WERI-Rb-1 (cell line): ENCODE results near the gene MLH3.

Source experiments
- DNase-seq: peaks from one replicate; pipeline ENCODE4 v3.0.0-alpha.2; 2020
- H3K27ac ChIP-seq: fragments of 250-450 bp; sonication (Bioruptor Pico); 2 replicates; pipeline ENCODE4 v1.5.1; 2020; ENCODE audit warnings: mild to moderate bottlenecking, moderate library complexity
- H3K27me3 ChIP-seq: fragments of 250-450 bp; sonication (Bioruptor Pico); 2 replicates; pipeline ENCODE4 v1.5.1; 2021; ENCODE audit warnings: mild to moderate bottlenecking, low read depth, moderate library complexity; ENCODE audit not compliant: insufficient read depth, severe bottlenecking
- H3K36me3 ChIP-seq: fragments of 250-450 bp; sonication (Bioruptor Pico); 2 replicates; pipeline ENCODE4 v1.5.1; 2020; ENCODE audit warnings: mild to moderate bottlenecking, moderate library complexity
- H3K4me3 ChIP-seq: 2 replicates; pipeline ENCODE4 v1.5.1; 2011; ENCODE audit warnings: low read depth, mild to moderate bottlenecking, control low read depth, low read length
- H3K9me3 ChIP-seq: fragments of 250-450 bp; sonication (Bioruptor Pico); 2 replicates; pipeline ENCODE4 v1.5.1; 2021; ENCODE audit warnings: mild to moderate bottlenecking, moderate library complexity; ENCODE audit not compliant: severe bottlenecking
- TF ChIP-seq, protein P1 (sequence below): IDR thresholded peaks from 2 replicates; pipeline ENCODE4 v1.5.1; 2011; ENCODE audit warnings: low read depth, mild to moderate bottlenecking, control low read depth, inconsistent platforms, low read length

Gene MLH3

DNA sequence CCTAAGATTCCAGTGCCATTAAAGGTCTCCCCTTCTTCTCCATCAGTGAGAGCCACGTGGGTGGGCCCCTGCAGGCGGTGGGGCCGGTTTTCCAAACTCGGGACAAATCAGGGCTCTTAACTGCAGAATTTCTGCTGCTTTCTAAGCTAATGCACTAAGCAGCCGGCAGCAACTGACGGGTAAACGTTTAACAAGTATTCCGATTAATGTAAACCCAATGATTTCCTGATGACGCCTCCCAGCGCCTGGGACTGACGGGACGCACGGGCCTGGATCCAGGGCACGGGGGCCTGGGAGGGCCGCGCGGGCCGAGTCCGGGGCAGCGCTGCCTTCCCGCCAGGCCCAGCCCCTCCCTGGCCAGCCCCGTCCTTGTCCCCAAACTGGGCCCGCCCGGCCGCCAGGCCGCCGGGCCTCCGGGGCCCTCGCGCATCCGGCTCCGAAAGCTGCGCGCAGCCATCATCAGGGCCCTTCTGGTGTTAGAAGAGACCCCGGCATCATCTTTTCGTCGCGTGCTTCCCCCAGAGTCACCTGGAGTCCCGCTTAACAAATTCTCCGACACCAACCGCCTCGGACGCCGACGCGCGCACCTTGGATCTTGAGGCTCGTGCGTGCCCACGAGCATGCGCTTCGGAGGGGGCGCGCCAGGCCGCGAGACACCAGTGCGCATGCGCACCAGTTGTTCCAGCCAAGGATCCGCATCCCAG lies at the start of gene MLH3:
MLH3 (minus strand) TSS at position 616 of the 704 bp plus-strand sequence. CDS start 1,812 bp downstream, outside the sequence.
- peak within 1 kb of the TSS; percentile 59 for H3K4me3 ChIP-seq
- peak within 1 kb of the TSS; percentile 78 for H3K27ac ChIP-seq
- H3K9me3 ChIP-seq, result no peaks in the 10 kb centered on the region
- H3K36me3 ChIP-seq, result peaks cover 15% of the 10 kb centered on the region
- TF ChIP-seq, protein P1, sequence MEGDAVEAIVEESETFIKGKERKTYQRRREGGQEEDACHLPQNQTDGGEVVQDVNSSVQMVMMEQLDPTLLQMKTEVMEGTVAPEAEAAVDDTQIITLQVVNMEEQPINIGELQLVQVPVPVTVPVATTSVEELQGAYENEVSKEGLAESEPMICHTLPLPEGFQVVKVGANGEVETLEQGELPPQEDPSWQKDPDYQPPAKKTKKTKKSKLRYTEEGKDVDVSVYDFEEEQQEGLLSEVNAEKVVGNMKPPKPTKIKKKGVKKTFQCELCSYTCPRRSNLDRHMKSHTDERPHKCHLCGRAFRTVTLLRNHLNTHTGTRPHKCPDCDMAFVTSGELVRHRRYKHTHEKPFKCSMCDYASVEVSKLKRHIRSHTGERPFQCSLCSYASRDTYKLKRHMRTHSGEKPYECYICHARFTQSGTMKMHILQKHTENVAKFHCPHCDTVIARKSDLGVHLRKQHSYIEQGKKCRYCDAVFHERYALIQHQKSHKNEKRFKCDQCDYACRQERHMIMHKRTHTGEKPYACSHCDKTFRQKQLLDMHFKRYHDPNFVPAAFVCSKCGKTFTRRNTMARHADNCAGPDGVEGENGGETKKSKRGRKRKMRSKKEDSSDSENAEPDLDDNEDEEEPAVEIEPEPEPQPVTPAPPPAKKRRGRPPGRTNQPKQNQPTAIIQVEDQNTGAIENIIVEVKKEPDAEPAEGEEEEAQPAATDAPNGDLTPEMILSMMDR, result no peak
- H3K27me3 ChIP-seq, result no peaks in the 10 kb centered on the region
- peak; percentile 89 for DNase-seq

DNA sequence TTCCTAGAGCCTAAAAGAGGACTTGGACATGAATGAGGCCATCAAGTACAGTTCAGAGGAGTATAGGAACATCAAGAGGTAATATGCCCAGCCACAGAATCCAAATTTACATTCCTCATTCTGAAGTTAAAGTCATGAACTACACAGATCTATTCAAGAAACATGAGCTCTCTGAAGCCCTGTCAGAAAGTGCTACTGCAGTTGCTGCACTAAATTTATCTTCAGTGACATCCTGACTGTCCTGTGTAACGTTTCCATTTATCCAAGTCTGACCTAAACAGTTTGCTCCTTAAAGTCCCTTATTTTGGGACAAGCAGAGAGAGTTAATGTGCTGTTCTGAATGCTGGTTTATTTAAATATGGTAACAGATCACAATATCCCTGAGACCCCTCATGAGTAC lies 47.4 kb upstream of the MLH3 start:
- H3K4me3 ChIP-seq, result no peak overlapping the region
- no peaks in the 10 kb centered on the region for H3K9me3 ChIP-seq
- no peak overlapping the region for H3K27ac ChIP-seq
- no peak for DNase-seq
- H3K36me3 ChIP-seq, result peaks cover 65% of the 10 kb centered on the region
- TF ChIP-seq, protein P1, result no peak
- H3K27me3 ChIP-seq, result no peaks in the 10 kb centered on the region

DNA sequence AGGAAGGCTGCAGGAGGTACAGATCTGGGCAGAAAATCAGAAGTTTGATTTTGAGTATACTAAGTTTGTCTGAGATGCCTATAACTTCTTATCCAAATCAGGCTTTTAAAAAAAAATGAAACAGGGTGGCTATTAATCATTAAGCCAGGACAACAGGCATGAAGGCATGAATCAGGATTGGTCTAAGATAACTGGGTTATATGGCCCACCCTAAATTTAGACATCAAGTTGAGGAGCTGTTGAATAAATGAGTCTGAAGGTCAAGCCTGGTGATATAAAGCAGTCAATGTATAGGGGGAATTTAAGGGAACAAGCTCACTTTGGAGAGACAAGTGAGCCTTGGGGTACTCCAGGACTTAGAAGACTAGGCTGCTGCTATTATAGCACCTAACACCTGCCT lies 46.9 kb upstream of the MLH3 start:
- Histone ChIP-seq H3K36me3 (peaks cover 69% of the 10 kb centered on the region), H3K27ac (no peak overlapping the region)
- TF ChIP-seq, protein P1, result no peak

DNA sequence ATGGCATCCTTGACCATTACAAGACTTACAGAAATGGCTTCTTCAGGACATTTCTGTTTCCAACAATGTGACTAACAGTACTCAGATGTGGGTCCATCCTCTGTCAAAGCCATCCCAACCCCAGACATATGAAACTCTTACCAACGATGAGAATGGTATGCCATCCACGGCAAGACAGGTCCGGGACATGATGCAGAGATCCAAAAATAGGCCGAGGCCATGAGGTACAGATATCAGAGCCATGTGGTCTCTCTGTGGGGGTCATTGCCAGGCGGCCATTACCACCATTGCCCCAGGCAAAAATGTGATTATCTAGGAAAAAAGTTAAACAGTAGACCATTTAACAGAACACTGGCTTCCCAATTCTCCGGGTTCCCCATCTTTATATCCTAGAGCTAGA lies 45.7 kb upstream of the MLH3 start:
- DNase-seq, result no peak
- no peaks in the 10 kb centered on the region for H3K27me3 ChIP-seq
- H3K4me3 ChIP-seq, result no peak overlapping the region
- H3K36me3 ChIP-seq, result peaks cover 70% of the 10 kb centered on the region
- no peak overlapping the region for H3K27ac ChIP-seq
- TF ChIP-seq, protein P1, result no peak
- no peaks in the 10 kb centered on the region for H3K9me3 ChIP-seq

More for the DNA sequence above, 46.9 kb upstream of the MLH3 start:
- no peak for DNase-seq
- no peaks in the 10 kb centered on the region for H3K9me3 ChIP-seq
- H3K27me3 ChIP-seq, result no peaks in the 10 kb centered on the region
- no peak overlapping the region for H3K4me3 ChIP-seq

DNA sequence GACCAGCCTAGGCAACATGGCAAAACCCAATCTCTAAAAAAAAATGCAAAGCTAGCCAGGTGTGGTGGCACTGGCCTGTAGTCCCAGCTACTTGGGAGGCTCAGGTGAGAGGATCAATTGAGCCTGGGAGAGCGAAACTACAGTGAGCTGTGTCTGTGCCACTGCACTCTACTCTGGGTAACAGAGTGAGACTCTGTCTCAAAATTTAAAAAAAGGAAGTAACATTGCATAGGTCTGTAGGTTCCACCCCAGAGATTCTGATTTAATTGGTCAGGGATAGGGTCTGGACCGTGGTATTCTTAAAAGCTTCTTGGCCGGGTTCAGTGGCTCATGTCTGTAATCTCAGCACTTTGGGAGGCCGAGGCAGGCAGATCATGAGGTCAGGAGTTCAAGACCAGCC lies 44.4 kb upstream of the MLH3 start:
- Histone ChIP-seq H3K4me3 (no peak overlapping the region), H3K27ac (no peak overlapping the region), H3K9me3 (no peaks in the 10 kb centered on the region), H3K36me3 (peaks cover 66% of the 10 kb centered on the region), H3K27me3 (no peaks in the 10 kb centered on the region)
- TF ChIP-seq, protein P1, result no peak
- no peak for DNase-seq

DNA sequence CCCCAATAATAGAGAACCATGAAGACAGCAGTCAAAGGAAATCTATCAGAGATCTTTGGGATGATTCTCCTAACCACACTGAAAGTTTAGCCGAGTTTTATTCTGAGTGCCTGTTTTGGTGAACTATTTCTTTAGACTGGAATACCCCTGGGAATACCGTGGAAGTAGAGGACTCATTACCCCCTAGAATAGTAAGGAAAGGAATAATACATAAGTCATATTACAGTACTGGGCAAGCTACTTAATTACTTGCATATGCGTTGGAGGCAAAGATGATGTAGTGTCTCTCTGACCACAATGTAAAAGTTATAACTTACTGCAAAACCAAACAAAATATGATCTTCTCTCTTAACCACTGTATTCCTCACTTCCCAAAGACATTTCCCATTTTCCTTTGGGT lies 43.6 kb upstream of the MLH3 start:
- H3K36me3 ChIP-seq, result peaks cover 60% of the 10 kb centered on the region

More for the DNA sequence above, 43.6 kb upstream of the MLH3 start:
- Histone ChIP-seq H3K27me3 (no peaks in the 10 kb centered on the region), H3K4me3 (no peak overlapping the region), H3K9me3 (no peaks in the 10 kb centered on the region), H3K27ac (no peak overlapping the region)
- TF ChIP-seq, protein P1, result no peak
- no peak for DNase-seq
